ENCODE results near the gene ANTXRL. TPM values are rescaled to one million over a fixed set of nuclear protein-coding genes. Genes with fewer than 3 reads are reported as not detected.
"Not testable (repeated sequence)": the region's sequence is repeated elsewhere in the genome, so short reads cannot be mapped to it uniquely, and the experiment has no call there.

The ANTXRL gene
- polyA plus RNA-seq, 1 donor from 2014 or later, result not detected

DNA sequence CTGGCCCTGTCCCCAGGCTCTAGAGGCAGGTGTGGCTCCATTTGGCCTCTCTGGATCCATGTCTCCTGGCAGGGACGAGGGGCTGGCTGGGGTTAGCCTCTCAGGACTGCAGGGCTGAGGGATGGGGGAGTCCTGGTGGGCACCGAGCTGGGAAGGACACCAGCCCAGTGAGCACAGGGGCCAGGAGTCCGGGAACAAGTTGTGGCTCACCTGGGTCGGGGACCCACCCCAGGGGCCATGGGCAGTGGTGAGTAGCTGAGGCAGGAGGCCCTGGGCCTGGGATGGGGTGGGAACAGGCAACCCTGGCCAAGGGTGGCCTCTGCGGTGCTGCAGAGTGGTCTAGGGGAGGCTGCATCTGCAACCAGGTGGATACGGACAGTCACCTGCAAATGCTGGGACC is 24.1 kb downstream of the ANTXRL start:
- H3K36me3 ChIP-seq (ENCODE audit: insufficient read depth, low read length), result no peaks in the 10 kb centered on the region
- H3K9me2 ChIP-seq (ENCODE audit: insufficient read depth, low read length), result no peaks in the 10 kb centered on the region
- H3K4me2 ChIP-seq (ENCODE audit: low read length), result no peak overlapping the region
- H3F3A ChIP-seq (ENCODE audit: insufficient read depth, low read length, poor library complexity, severe bottlenecking), result no peaks in the 10 kb centered on the region
- TF ChIP-seq EP300 (conservative IDR thresholded peaks at IDR 0.05; ENCODE audit: poor library complexity, severe bottlenecking), result no peak
- TF ChIP-seq, protein P1, sequence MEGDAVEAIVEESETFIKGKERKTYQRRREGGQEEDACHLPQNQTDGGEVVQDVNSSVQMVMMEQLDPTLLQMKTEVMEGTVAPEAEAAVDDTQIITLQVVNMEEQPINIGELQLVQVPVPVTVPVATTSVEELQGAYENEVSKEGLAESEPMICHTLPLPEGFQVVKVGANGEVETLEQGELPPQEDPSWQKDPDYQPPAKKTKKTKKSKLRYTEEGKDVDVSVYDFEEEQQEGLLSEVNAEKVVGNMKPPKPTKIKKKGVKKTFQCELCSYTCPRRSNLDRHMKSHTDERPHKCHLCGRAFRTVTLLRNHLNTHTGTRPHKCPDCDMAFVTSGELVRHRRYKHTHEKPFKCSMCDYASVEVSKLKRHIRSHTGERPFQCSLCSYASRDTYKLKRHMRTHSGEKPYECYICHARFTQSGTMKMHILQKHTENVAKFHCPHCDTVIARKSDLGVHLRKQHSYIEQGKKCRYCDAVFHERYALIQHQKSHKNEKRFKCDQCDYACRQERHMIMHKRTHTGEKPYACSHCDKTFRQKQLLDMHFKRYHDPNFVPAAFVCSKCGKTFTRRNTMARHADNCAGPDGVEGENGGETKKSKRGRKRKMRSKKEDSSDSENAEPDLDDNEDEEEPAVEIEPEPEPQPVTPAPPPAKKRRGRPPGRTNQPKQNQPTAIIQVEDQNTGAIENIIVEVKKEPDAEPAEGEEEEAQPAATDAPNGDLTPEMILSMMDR (IDR thresholded peaks at IDR 0.05; ENCODE audit: poor library complexity, severe bottlenecking), result no peak
- H3K27me3 ChIP-seq (ENCODE audit: insufficient read depth, low read depth, low read length), result no peaks in the 10 kb centered on the region
- no peak overlapping the region for H3K27ac ChIP-seq (ENCODE audit: low read length)
- H2AFZ ChIP-seq (ENCODE audit: low read depth, low read length), result no peak overlapping the region
- H3K79me2 ChIP-seq (replicated peaks; ENCODE audit: insufficient read depth, low read length), result no peaks in the 10 kb centered on the region
- no peaks in the 10 kb centered on the region for H3K9me3 ChIP-seq (ENCODE audit: low read length)
- no peak overlapping the region for H3K4me3 ChIP-seq (ENCODE audit: low read length)
- H4K20me1 ChIP-seq (ENCODE audit: insufficient read depth), result no peaks in the 10 kb centered on the region
- H3K9ac ChIP-seq (ENCODE audit: low read length), result no peak overlapping the region

DNA sequence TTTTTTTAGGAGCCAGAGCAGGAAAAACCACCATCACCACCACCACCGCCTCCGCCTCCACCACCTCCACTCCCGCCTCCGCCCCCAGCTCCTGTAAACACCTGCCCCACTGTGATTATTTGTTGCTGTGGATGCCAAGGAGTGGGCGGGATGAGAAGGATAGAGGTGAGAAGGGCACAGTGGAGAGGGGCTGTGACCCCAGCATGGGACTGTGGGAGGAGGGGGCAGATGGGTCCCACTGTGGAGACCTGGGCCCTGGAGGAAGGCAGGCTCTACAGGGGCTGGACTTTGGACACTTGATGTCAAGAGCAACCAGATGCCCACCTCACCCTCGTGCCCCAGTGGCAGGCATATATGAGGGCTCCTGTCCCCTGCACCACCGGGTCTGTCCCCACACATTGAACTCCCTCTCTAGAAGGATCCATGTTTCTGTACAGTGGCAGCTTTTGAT is 24.7 kb downstream of the ANTXRL start:
- no peak overlapping the region for H2AFZ ChIP-seq (ENCODE audit: low read depth, low read length)
- H4K20me1 ChIP-seq (ENCODE audit: insufficient read depth), result no peaks in the 10 kb centered on the region
- H3K27me3 ChIP-seq (ENCODE audit: insufficient read depth, low read depth, low read length), result no peaks in the 10 kb centered on the region
- no peak overlapping the region for H3K9ac ChIP-seq (ENCODE audit: low read length)
- H3K4me2 ChIP-seq (ENCODE audit: low read length), result no peak overlapping the region
- no peaks in the 10 kb centered on the region for H3F3A ChIP-seq (ENCODE audit: insufficient read depth, low read length, poor library complexity, severe bottlenecking)
- no peaks in the 10 kb centered on the region for H3K36me3 ChIP-seq (ENCODE audit: insufficient read depth, low read length)
- no peak overlapping the region for H3K27ac ChIP-seq (ENCODE audit: low read length)
- no peaks in the 10 kb centered on the region for H3K79me2 ChIP-seq (replicated peaks; ENCODE audit: insufficient read depth, low read length)
- H3K9me2 ChIP-seq (ENCODE audit: insufficient read depth, low read length), result no peaks in the 10 kb centered on the region
- H3K9me3 ChIP-seq (ENCODE audit: low read length), result no peaks in the 10 kb centered on the region
- H3K4me3 ChIP-seq (ENCODE audit: low read length), result no peak overlapping the region
- TF ChIP-seq, protein P1 (IDR thresholded peaks at IDR 0.05; ENCODE audit: poor library complexity, severe bottlenecking), result no peak

DNA sequence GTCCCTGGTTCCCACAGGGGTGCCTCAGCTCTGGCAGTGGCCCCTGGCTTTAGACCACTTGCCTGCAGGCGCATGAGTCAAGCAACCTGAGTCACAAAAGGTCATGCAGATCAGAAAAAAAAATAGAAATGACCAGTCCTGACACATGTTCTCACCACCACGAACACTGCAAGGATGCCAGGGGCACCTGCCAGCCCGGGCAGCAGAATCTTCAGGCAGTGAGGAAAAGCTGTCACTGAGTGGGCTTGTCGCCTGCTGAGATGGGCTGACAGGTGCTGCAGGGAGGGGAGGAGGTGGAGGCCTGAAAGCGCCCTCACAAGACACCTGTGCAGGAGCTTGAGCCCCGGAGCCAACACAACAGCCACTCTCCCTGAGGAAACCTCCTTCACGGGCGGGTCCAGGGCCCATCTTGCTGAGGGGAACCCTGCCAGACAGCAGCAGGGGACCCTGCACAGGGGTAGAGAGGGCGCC is 25.2 kb downstream of the ANTXRL start:
- H3K9me3 ChIP-seq (ENCODE audit: low read length); H3K27ac ChIP-seq (ENCODE audit: low read length); H3F3A ChIP-seq (ENCODE audit: insufficient read depth, low read length, poor library complexity, severe bottlenecking); H4K20me1 ChIP-seq (ENCODE audit: insufficient read depth); H3K9ac ChIP-seq (ENCODE audit: low read length); H3K27me3 ChIP-seq (ENCODE audit: insufficient read depth, low read depth, low read length); H3K36me3 ChIP-seq (ENCODE audit: insufficient read depth, low read length); H2AFZ ChIP-seq (ENCODE audit: low read depth, low read length); H3K79me2 ChIP-seq (replicated peaks; ENCODE audit: insufficient read depth, low read length); H3K9me2 ChIP-seq (ENCODE audit: insufficient read depth, low read length); H3K4me2 ChIP-seq (ENCODE audit: low read length); H3K4me3 ChIP-seq (ENCODE audit: low read length): not testable (repeated sequence)

DNA sequence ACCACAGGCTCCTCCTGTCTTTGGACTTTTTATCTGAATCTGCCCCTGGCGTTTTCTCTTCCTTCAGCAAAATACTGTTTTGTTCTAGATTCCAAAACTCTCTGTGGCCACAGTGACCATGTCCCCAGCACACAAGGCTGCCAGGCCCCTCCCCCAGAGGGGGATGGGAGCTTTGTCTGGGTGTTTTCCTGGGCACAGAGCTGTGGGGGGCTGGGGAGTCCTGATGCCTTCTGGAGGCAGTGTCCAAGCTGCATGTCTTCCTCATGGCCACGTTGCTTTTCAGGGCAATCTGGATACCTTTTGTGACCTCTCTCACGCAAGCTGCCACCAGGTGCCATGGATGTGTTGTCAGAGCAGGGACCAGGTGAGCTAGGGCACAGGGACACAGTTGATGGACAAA is 26.2 kb downstream of the ANTXRL start:
- no peak overlapping the region for H3K4me3 ChIP-seq (ENCODE audit: low read length)
- no peak overlapping the region for H3K27ac ChIP-seq (ENCODE audit: low read length)
- H3K4me2 ChIP-seq (ENCODE audit: low read length), result no peak overlapping the region
- H3K27me3 ChIP-seq (ENCODE audit: insufficient read depth, low read depth, low read length), result no peaks in the 10 kb centered on the region
- H2AFZ ChIP-seq (ENCODE audit: low read depth, low read length), result no peak overlapping the region
- H3K9me2 ChIP-seq (ENCODE audit: insufficient read depth, low read length), result no peaks in the 10 kb centered on the region
- no peaks in the 10 kb centered on the region for H3K79me2 ChIP-seq (replicated peaks; ENCODE audit: insufficient read depth, low read length)
- H4K20me1 ChIP-seq (ENCODE audit: insufficient read depth), result no peaks in the 10 kb centered on the region
- H3F3A ChIP-seq (ENCODE audit: insufficient read depth, low read length, poor library complexity, severe bottlenecking), result no peaks in the 10 kb centered on the region
- H3K9ac ChIP-seq (ENCODE audit: low read length), result no peak overlapping the region
- no peaks in the 10 kb centered on the region for H3K36me3 ChIP-seq (ENCODE audit: insufficient read depth, low read length)
- no peaks in the 10 kb centered on the region for H3K9me3 ChIP-seq (ENCODE audit: low read length)
- no peak for TF ChIP-seq EP300 (conservative IDR thresholded peaks at IDR 0.05; ENCODE audit: poor library complexity, severe bottlenecking)
- TF ChIP-seq, protein P1 (IDR thresholded peaks at IDR 0.05; ENCODE audit: poor library complexity, severe bottlenecking), result no peak
- no peak for TF ChIP-seq RAD21 (conservative IDR thresholded peaks at IDR 0.05)
- TF ChIP-seq SMC3 (conservative IDR thresholded peaks at IDR 0.05; ENCODE audit: poor library complexity), result no peak
- no peak for TF ChIP-seq MXI1 (conservative IDR thresholded peaks at IDR 0.05; ENCODE audit: poor library complexity, severe bottlenecking)
- TF ChIP-seq TAF1 (IDR thresholded peaks at IDR 0.05; ENCODE audit: low read depth), result no peak
- TF ChIP-seq EZH2 (IDR thresholded peaks at IDR 0.05; ENCODE audit: borderline replicate concordance, insufficient read depth, low read length, poor library complexity, severe bottlenecking), result no peak
- TF ChIP-seq POLR2AphosphoS5 (IDR thresholded peaks at IDR 0.05), result no peak

Measured in neural cell (in vitro differentiated cells).